Loucy (cell line): ENCODE results near the gene SERINC4.

Experiments
- H2AFZ ChIP-seq: fragments of 200-600 bp; sonication (generic); 2 replicates; pipeline ENCODE4 v1.6.0; 2016; ENCODE audit warnings: antibody characterized with exemption, mild to moderate bottlenecking, low read length, moderate library complexity
- H3F3A ChIP-seq: fragments of 200-600 bp; 2 replicates; pipeline ENCODE4 v1.6.0; 2016; ENCODE audit warnings: antibody characterized with exemption, low read depth, mild to moderate bottlenecking
- H3K27me3 ChIP-seq: fragments of 200-600 bp; sonication (generic); 2 replicates; pipeline ENCODE4 v1.6.1; 2014; ENCODE audit warnings: low read length, mild to moderate bottlenecking; ENCODE audit not compliant: insufficient read depth, poor library complexity, severe bottlenecking
- H3K36me3 ChIP-seq: fragments of 200-600 bp; sonication (generic); 2 replicates; pipeline ENCODE4 v1.6.1; 2016; ENCODE audit warnings: low read length; ENCODE audit not compliant: insufficient read depth
- H3K4me1 ChIP-seq: fragments of 200-600 bp; sonication (generic); 2 replicates; pipeline ENCODE4 v1.5.1; 2014; ENCODE audit warnings: low read length, mild to moderate bottlenecking; ENCODE audit not compliant: insufficient read depth, poor library complexity, severe bottlenecking
- H3K4me2 ChIP-seq: fragments of 200-600 bp; sonication (generic); 2 replicates; pipeline ENCODE4 v1.6.0; 2014; ENCODE audit warnings: antibody characterized with exemption, low read length, low read depth, mild to moderate bottlenecking; ENCODE audit not compliant: poor library complexity, severe bottlenecking
- H3K4me3 ChIP-seq: fragments of 200-600 bp; sonication (generic); 2 replicates; pipeline ENCODE4 v1.5.1; 2014; ENCODE audit warnings: low read length, mild to moderate bottlenecking, mixed read lengths; ENCODE audit not compliant: poor library complexity, severe bottlenecking
- H3K79me2 ChIP-seq: fragments of 200-600 bp; sonication (generic); 2 replicates; pipeline ENCODE4 v1.6.1; 2014; ENCODE audit warnings: low read length; ENCODE audit not compliant: insufficient read depth
- H3K9ac ChIP-seq: fragments of 200-600 bp; sonication (generic); 2 replicates; pipeline ENCODE4 v1.6.0; 2014; ENCODE audit warnings: mild to moderate bottlenecking, low read depth, low read length, moderate library complexity; ENCODE audit not compliant: poor library complexity, severe bottlenecking
- H3K9me2 ChIP-seq: fragments of 200-600 bp; sonication (generic); replicated peaks from 2 replicates; pipeline ENCODE4 v1.6.1; 2016; ENCODE audit warnings: low read depth, low read length, mixed read lengths
- H3K9me3 ChIP-seq: fragments of 200-600 bp; sonication (generic); 2 replicates; pipeline ENCODE4 v1.6.1; 2014; ENCODE audit warnings: mild to moderate bottlenecking, antibody characterized with exemption, low read length, low read depth; ENCODE audit not compliant: insufficient read depth
- H4K20me1 ChIP-seq: fragments of 200-600 bp; sonication (generic); 2 replicates; pipeline ENCODE4 v1.6.0; 2014; ENCODE audit warnings: antibody characterized with exemption, low read length, mild to moderate bottlenecking; ENCODE audit not compliant: insufficient read depth, poor library complexity, severe bottlenecking
- CTCF ChIP-seq: fragments of 200-600 bp; sonication (generic); conservative IDR thresholded peaks from 2 replicates; pipeline ENCODE4 v1.5.1; 2014; ENCODE audit warnings: mild to moderate bottlenecking, antibody characterized with exemption, low read length
- EZH2phosphoT487 ChIP-seq: fragments of 200-600 bp; IDR thresholded peaks from 2 replicates; pipeline ENCODE4 v1.6.1; 2018; ENCODE audit warnings: antibody characterized with exemption, mild to moderate bottlenecking, moderate library complexity, borderline replicate concordance

The SERINC4 gene

GRCh38 chr15:43793647-43794046, 6.4 kb downstream of the SERINC4 start:
- Histone ChIP-seq H3K9ac (peak overlapping the region; percentile 98), H3K4me2 (peak overlapping the region; percentile 97), H3F3A (0 out of 2 replicates have a peak, but pooled peaks cover 2% of the 10 kb centered on the region), H4K20me1 (peaks cover 46% of the 10 kb centered on the region), H3K27me3 (peaks cover 6% of the 10 kb centered on the region), H3K4me3 (peak overlapping the region; percentile 88), H3K9me2 (no peaks in the 10 kb centered on the region), H3K4me1 (peaks cover 38% of the 10 kb centered on the region), H3K9me3 (no peaks in the 10 kb centered on the region), H3K36me3 (peaks cover 24% of the 10 kb centered on the region; the same call in 1 of the 2 replicates), H3K79me2 (peaks cover 44% of the 10 kb centered on the region), H2AFZ (no peak overlapping the region)
- TF ChIP-seq EZH2phosphoT487 = no peak
- TF ChIP-seq CTCF = no peak

- Histone ChIP-seq H3K9me2 (no peaks in the 10 kb centered on the region), H4K20me1 (peaks cover 46% of the 10 kb centered on the region), H3K79me2 (peaks cover 44% of the 10 kb centered on the region), H3K4me2 (peak overlapping the region; percentile 97), H2AFZ (no peak overlapping the region; the same call in 1 of the 2 replicates), H3F3A (0 out of 2 replicates have a peak, but pooled peaks cover 2% of the 10 kb centered on the region), H3K36me3 (peaks cover 24% of the 10 kb centered on the region; the same call in 1 of the 2 replicates), H3K9me3 (no peaks in the 10 kb centered on the region), H3K4me1 (peaks cover 38% of the 10 kb centered on the region), H3K27me3 (peaks cover 6% of the 10 kb centered on the region), H3K9ac (peak overlapping the region; percentile 98), H3K4me3 (peak overlapping the region; percentile 88)
- TF ChIP-seq CTCF (no peak), EZH2phosphoT487 (no peak)
Observed at GRCh38 chr15:43792761-43793476, 7.1 kb downstream of the SERINC4 start.

GRCh38 chr15:43791993-43792760, 7.8 kb downstream of the SERINC4 start, which contains the start of gene SERF2:
Gene SERF2 (plus strand): TSS chr15:43792320. CDS start chr15:43792377, 57 bp downstream.
- 0 out of 2 replicates have a peak, but pooled peaks cover 2% of the 10 kb centered on the region for H3F3A ChIP-seq
- no peaks in the 10 kb centered on the region for H3K9me3 ChIP-seq
- peak within 1 kb of the TSS; percentile 98 for H3K9ac ChIP-seq
- peaks cover 46% of the 10 kb centered on the region for H4K20me1 ChIP-seq
- peaks cover 44% of the 10 kb centered on the region for H3K79me2 ChIP-seq
- TF ChIP-seq CTCF = no peak
- no peak for TF ChIP-seq EZH2phosphoT487
- H3K9me2 ChIP-seq = no peaks in the 10 kb centered on the region
- peaks cover 24% of the 10 kb centered on the region; the same call in 1 of the 2 replicates for H3K36me3 ChIP-seq
- H2AFZ ChIP-seq = peak within 1 kb of the TSS; percentile 86
- H3K4me2 ChIP-seq = peak within 1 kb of the TSS; percentile 97
- H3K4me3 ChIP-seq = peak within 1 kb of the TSS; percentile 88
- peaks cover 6% of the 10 kb centered on the region for H3K27me3 ChIP-seq
- H3K4me1 ChIP-seq = peaks cover 38% of the 10 kb centered on the region
